ENCODE results near the gene NUFIP2.

NUFIP2 gene

GRCh38 chr17:29263916-29264315, 30.0 kb downstream of the NUFIP2 start:
- Histone ChIP-seq H3K4me1 (ENCODE audit: control insufficient read depth, insufficient read depth, low read depth, low read length) (no peaks in the 10 kb centered on the region), H2BK120ac (ENCODE audit: low read depth, low read length) (no peak overlapping the region), H4K91ac (ENCODE audit: low read length) (no peak overlapping the region), H3K4me3 (ENCODE audit: insufficient read depth in 1 of 2, low read depth in 1 of 2, low read length in 2 of 2) (no peak overlapping the region), H3K27ac (ENCODE audit: low read length, poor library complexity, severe bottlenecking) (no peak overlapping the region), H2BK12ac (ENCODE audit: low read length in 2 of 2) (no peak overlapping the region), H2BK15ac (ENCODE audit: low read depth, poor library complexity, severe bottlenecking) (no peak overlapping the region), H3K4ac (ENCODE audit: low read depth in 1 of 2, low read length in 2 of 2) (no peak overlapping the region), H3K4me2 (ENCODE audit: low read length, poor library complexity, severe bottlenecking) (no peak overlapping the region), H3K36me3 (ENCODE audit: control insufficient read depth in 1 of 2, insufficient read depth in 2 of 2, low read depth in 1 of 2, low read length in 2 of 2) (peaks cover 10 to 88% of the 10 kb centered on the region in 2 experiments), H3K79me1 (replicated peaks; ENCODE audit: low read length, poor library complexity, severe bottlenecking) (peaks cover 3% of the 10 kb centered on the region), H3K23ac (ENCODE audit: low read length in 2 of 2) (no peak overlapping the region), H2BK5ac (ENCODE audit: low read depth, low read length, poor library complexity, severe bottlenecking) (no peak overlapping the region), H3K18ac (ENCODE audit: low read depth in 1 of 2, low read length in 2 of 2) (no peak overlapping the region), H4K8ac (ENCODE audit: low read length) (no peak overlapping the region), H2AFZ (ENCODE audit: low read depth, low read length) (no peak overlapping the region), H3K9ac (ENCODE audit: low read length) (no peak overlapping the region), H2AK5ac (ENCODE audit: low read length, severe bottlenecking) (no peak overlapping the region), H3K14ac (ENCODE audit: low read length in 2 of 2) (no peak overlapping the region), H3K27me3 (ENCODE audit: control insufficient read depth in 1 of 2, insufficient read depth in 1 of 2, low read length in 2 of 2) (no peaks in the 10 kb centered on the region), H3K9me3 (ENCODE audit: control insufficient read depth, low read length) (no peaks in the 10 kb centered on the region)
- no peak for DNase-seq
- WGBS, result 100% methylated on average over 3 of the region's 5 CpGs

GRCh38 chr17:29257756-29258155, 36.2 kb downstream of the NUFIP2 start:
- no peak overlapping the region for H4K8ac ChIP-seq (ENCODE audit: low read length)
- no peak overlapping the region for H2BK120ac ChIP-seq (ENCODE audit: low read depth, low read length)
- peak overlapping the region; percentile 82 for H3K9ac ChIP-seq (ENCODE audit: low read length)
- no peaks in the 10 kb centered on the region for H3K9me3 ChIP-seq (ENCODE audit: control insufficient read depth, low read length)
- peak overlapping the region in 1 of 2 experiments; percentile 46 for H3K4me3 ChIP-seq (ENCODE audit: insufficient read depth in 1 of 2, low read depth in 1 of 2, low read length in 2 of 2)
- no peak overlapping the region for H3K4ac ChIP-seq (ENCODE audit: low read depth in 1 of 2, low read length in 2 of 2)
- WGBS, result 100% methylated on average over 1 of the region's 3 CpGs
- peaks cover 3% of the 10 kb centered on the region for H3K79me1 ChIP-seq (replicated peaks; ENCODE audit: low read length, poor library complexity, severe bottlenecking)
- no peak overlapping the region for H2BK15ac ChIP-seq (ENCODE audit: low read depth, poor library complexity, severe bottlenecking)
- H3K27me3 ChIP-seq (ENCODE audit: control insufficient read depth in 1 of 2, insufficient read depth in 1 of 2, low read length in 2 of 2), result no peaks in the 10 kb centered on the region
- peaks cover 8 to 55% of the 10 kb centered on the region in 2 experiments for H3K36me3 ChIP-seq (ENCODE audit: control insufficient read depth in 1 of 2, insufficient read depth in 2 of 2, low read depth in 1 of 2, low read length in 2 of 2)
- H3K14ac ChIP-seq (ENCODE audit: low read length in 2 of 2), result no peak overlapping the region
- no peak overlapping the region for H2AK5ac ChIP-seq (ENCODE audit: low read length, severe bottlenecking)
- peak; percentile 46 for DNase-seq
- no peak overlapping the region for H3K23ac ChIP-seq (ENCODE audit: low read length in 2 of 2)
- no peak overlapping the region for H2AFZ ChIP-seq (ENCODE audit: low read depth, low read length)
- no peaks in the 10 kb centered on the region for H3K4me1 ChIP-seq (ENCODE audit: control insufficient read depth, insufficient read depth, low read depth, low read length)
- H3K27ac ChIP-seq (ENCODE audit: low read length, poor library complexity, severe bottlenecking), result peak overlapping the region; percentile 23
- H3K4me2 ChIP-seq (ENCODE audit: low read length, poor library complexity, severe bottlenecking), result no peak overlapping the region
- H2BK5ac ChIP-seq (ENCODE audit: low read depth, low read length, poor library complexity, severe bottlenecking), result no peak overlapping the region
- H4K91ac ChIP-seq (ENCODE audit: low read length), result no peak overlapping the region
- H3K18ac ChIP-seq (ENCODE audit: low read depth in 1 of 2, low read length in 2 of 2), result no peak overlapping the region
- H2BK12ac ChIP-seq (ENCODE audit: low read length in 2 of 2), result no peak overlapping the region

- Histone ChIP-seq H2BK5ac (ENCODE audit: low read depth, low read length, poor library complexity, severe bottlenecking) (no peak overlapping the region), H2BK120ac (ENCODE audit: low read depth, low read length) (no peak overlapping the region), H3K27ac (ENCODE audit: low read length, poor library complexity, severe bottlenecking) (no peak overlapping the region), H3K9me3 (ENCODE audit: control insufficient read depth, low read length) (no peaks in the 10 kb centered on the region), H3K4ac (ENCODE audit: low read depth in 1 of 2, low read length in 2 of 2) (no peak overlapping the region), H3K4me3 (ENCODE audit: insufficient read depth in 1 of 2, low read depth in 1 of 2, low read length in 2 of 2) (peak overlapping the region in 1 of 2 experiments; percentile 46), H2BK15ac (ENCODE audit: low read depth, poor library complexity, severe bottlenecking) (no peak overlapping the region), H2AFZ (ENCODE audit: low read depth, low read length) (no peak overlapping the region), H3K9ac (ENCODE audit: low read length) (peak overlapping the region; percentile 82), H2AK5ac (ENCODE audit: low read length, severe bottlenecking) (no peak overlapping the region), H2BK12ac (ENCODE audit: low read length in 2 of 2) (no peak overlapping the region), H3K27me3 (ENCODE audit: control insufficient read depth in 1 of 2, insufficient read depth in 1 of 2, low read length in 2 of 2) (no peaks in the 10 kb centered on the region), H3K36me3 (ENCODE audit: control insufficient read depth in 1 of 2, insufficient read depth in 2 of 2, low read depth in 1 of 2, low read length in 2 of 2) (peaks cover 8 to 47% of the 10 kb centered on the region in 2 experiments), H3K79me1 (replicated peaks; ENCODE audit: low read length, poor library complexity, severe bottlenecking) (peaks cover 2% of the 10 kb centered on the region), H3K4me2 (ENCODE audit: low read length, poor library complexity, severe bottlenecking) (no peak overlapping the region), H4K91ac (ENCODE audit: low read length) (no peak overlapping the region), H3K14ac (ENCODE audit: low read length in 2 of 2) (no peak overlapping the region), H3K4me1 (ENCODE audit: control insufficient read depth, insufficient read depth, low read depth, low read length) (peaks cover 2% of the 10 kb centered on the region), H3K18ac (ENCODE audit: low read depth in 1 of 2, low read length in 2 of 2) (no peak overlapping the region), H4K8ac (ENCODE audit: low read length) (no peak overlapping the region), H3K23ac (ENCODE audit: low read length in 2 of 2) (no peak overlapping the region)
- no peak for DNase-seq
- 83% methylated on average over 7 of the region's 8 CpGs for WGBS
These were observed 37.0 kb downstream of the NUFIP2 start for GRCh38 chr17:29256735-29257466.

GRCh38 chr17:29255926-29256522, 37.9 kb downstream of the NUFIP2 start:
- Histone ChIP-seq H3K27me3 (ENCODE audit: control insufficient read depth in 1 of 2, insufficient read depth in 1 of 2, low read length in 2 of 2) (no peaks in the 10 kb centered on the region), H3K79me1 (replicated peaks; ENCODE audit: low read length, poor library complexity, severe bottlenecking) (peaks cover 2% of the 10 kb centered on the region), H2BK15ac (ENCODE audit: low read depth, poor library complexity, severe bottlenecking) (no peak overlapping the region), H2BK12ac (ENCODE audit: low read length in 2 of 2) (no peak overlapping the region), H3K4me1 (ENCODE audit: control insufficient read depth, insufficient read depth, low read depth, low read length) (peaks cover 5% of the 10 kb centered on the region), H3K9ac (ENCODE audit: low read length) (peak overlapping the region; percentile 48), H3K9me3 (ENCODE audit: control insufficient read depth, low read length) (no peaks in the 10 kb centered on the region), H3K23ac (ENCODE audit: low read length in 2 of 2) (no peak overlapping the region), H2AK5ac (ENCODE audit: low read length, severe bottlenecking) (no peak overlapping the region), H2BK120ac (ENCODE audit: low read depth, low read length) (no peak overlapping the region), H3K27ac (ENCODE audit: low read length, poor library complexity, severe bottlenecking) (no peak overlapping the region), H2BK5ac (ENCODE audit: low read depth, low read length, poor library complexity, severe bottlenecking) (no peak overlapping the region), H3K36me3 (ENCODE audit: control insufficient read depth in 1 of 2, insufficient read depth in 2 of 2, low read depth in 1 of 2, low read length in 2 of 2) (peaks cover 8 to 38% of the 10 kb centered on the region in 2 experiments), H3K4ac (ENCODE audit: low read depth in 1 of 2, low read length in 2 of 2) (no peak overlapping the region), H4K8ac (ENCODE audit: low read length) (no peak overlapping the region), H2AFZ (ENCODE audit: low read depth, low read length) (no peak overlapping the region), H3K4me2 (ENCODE audit: low read length, poor library complexity, severe bottlenecking) (no peak overlapping the region), H4K91ac (ENCODE audit: low read length) (no peak overlapping the region), H3K14ac (ENCODE audit: low read length in 2 of 2) (no peak overlapping the region), H3K4me3 (ENCODE audit: insufficient read depth in 1 of 2, low read depth in 1 of 2, low read length in 2 of 2) (no peak overlapping the region), H3K18ac (ENCODE audit: low read depth in 1 of 2, low read length in 2 of 2) (no peak overlapping the region)
- WGBS, result 99% methylated on average over 3 of the region's 4 CpGs
- no peak for DNase-seq
